Neutrophil (primary cell): Measurements from ENCODE around the gene SPRR3.

Source experiments
- H3K27ac ChIP-seq: fragments of 200-600 bp; sonication (generic); 2 replicates; pipeline ENCODE4 v1.5.1; 2016; ENCODE audit warnings: mild to moderate bottlenecking, moderate library complexity
- H3K27me3 ChIP-seq: fragments of 200-600 bp; sonication (generic); 2 replicates; pipeline ENCODE4 v1.6.0; 2016; ENCODE audit warnings: mild to moderate bottlenecking
- H3K36me3 ChIP-seq: fragments of 200-600 bp; sonication (generic); 2 replicates; pipeline ENCODE4 v1.5.1; 2017
- H3K4me1 ChIP-seq, 2 experiments: fragments of 200-600 bp in 1 of 2; sonication (generic) in 1 of 2; 1 replicate in 1 of 2; 2 replicates in 1 of 2; pipeline versions ENCODE4 v1.5.1 to v1.6.1; 2013 to 2016; ENCODE audit warnings: low read depth in 1 of 2, low read length in 1 of 2, mild to moderate bottlenecking in 1 of 2, moderate library complexity in 1 of 2; ENCODE audit not compliant: control insufficient read depth in 1 of 2, insufficient read depth in 1 of 2
- H3K4me3 ChIP-seq, 2 experiments: fragments of 200-600 bp in 1 of 2; sonication (generic) in 1 of 2; 1 replicate in 1 of 2; 2 replicates in 1 of 2; pipeline ENCODE4 v1.5.1; 2013 to 2016; ENCODE audit warnings: low read depth in 1 of 2, low read length in 1 of 2, mild to moderate bottlenecking in 1 of 2, moderate library complexity in 1 of 2
- H3K9me3 ChIP-seq: fragments of 200-600 bp; sonication (generic); 2 replicates; pipeline ENCODE4 v1.5.1; 2016
- CTCF ChIP-seq: fragments of 200-600 bp; sonication (generic); IDR thresholded peaks from 2 replicates; pipeline ENCODE4 v1.5.1; 2016; ENCODE audit warnings: antibody characterized with exemption

Gene SPRR3

DNA sequence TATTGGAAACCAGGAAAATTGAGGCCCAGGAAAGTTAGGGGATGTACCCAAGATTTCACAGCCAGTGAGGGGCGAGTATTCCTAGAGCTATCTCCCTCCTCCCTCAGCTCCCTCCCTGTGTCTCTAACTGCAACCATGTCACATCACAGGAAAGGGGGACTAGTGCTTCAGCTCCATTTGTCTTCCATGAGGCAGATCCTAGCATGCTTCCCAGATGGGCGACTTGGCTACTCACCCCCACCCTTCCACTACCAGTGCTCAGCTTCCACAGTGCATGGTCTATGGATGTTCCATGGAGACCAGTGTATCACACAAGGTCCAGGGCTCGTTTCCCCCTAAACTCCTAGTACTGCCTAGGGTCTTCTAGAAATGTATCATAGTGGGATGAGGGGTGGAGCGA is 35.7 kb upstream of the SPRR3 start:
- Histone ChIP-seq H3K9me3 (no peaks in the 10 kb centered on the region), H3K27me3 (peaks cover 21% of the 10 kb centered on the region), H3K27ac (no peak overlapping the region), H3K36me3 (no peaks in the 10 kb centered on the region), H3K4me1 (no peaks in the 10 kb centered on the region), H3K4me3 (no peak overlapping the region)
- no peak for TF ChIP-seq CTCF

GRCh38 chr1:152967201-152967600 is 34.3 kb upstream of the SPRR3 start:
- no peak overlapping the region for H3K4me3 ChIP-seq
- no peaks in the 10 kb centered on the region for H3K4me1 ChIP-seq
- H3K9me3 ChIP-seq, result no peaks in the 10 kb centered on the region
- H3K27ac ChIP-seq, result no peak overlapping the region
- H3K27me3 ChIP-seq, result peaks cover 21% of the 10 kb centered on the region
- TF ChIP-seq CTCF, result no peak
- H3K36me3 ChIP-seq, result no peaks in the 10 kb centered on the region

- peaks cover 21% of the 10 kb centered on the region for H3K27me3 ChIP-seq
- H3K27ac ChIP-seq, result no peak overlapping the region
- no peaks in the 10 kb centered on the region for H3K36me3 ChIP-seq
- no peak overlapping the region for H3K4me3 ChIP-seq
- no peaks in the 10 kb centered on the region for H3K4me1 ChIP-seq
- H3K9me3 ChIP-seq, result no peaks in the 10 kb centered on the region
- TF ChIP-seq CTCF, result no peak
Measured at GRCh38 chr1:152968248-152968647, 33.3 kb upstream of the SPRR3 start.

GRCh38 chr1:152969036-152969435 is 32.5 kb upstream of the SPRR3 start:
- Histone ChIP-seq H3K36me3 (no peaks in the 10 kb centered on the region), H3K4me3 (no peak overlapping the region), H3K4me1 (no peaks in the 10 kb centered on the region), H3K27me3 (peaks cover 21% of the 10 kb centered on the region), H3K9me3 (no peaks in the 10 kb centered on the region), H3K27ac (no peak overlapping the region)
- TF ChIP-seq CTCF, result no peak

- Histone ChIP-seq H3K27ac (no peak within 1 kb of the TSS), H3K9me3 (no peaks in the 10 kb centered on the region), H3K27me3 (peaks cover 23% of the 10 kb centered on the region)
Measured at GRCh38 chr1:152970495-152970894, 31.1 kb upstream of the SPRR3 start, which contains the start of gene SPRR4. SPRR4 (plus strand) TSS chr1:152970648; CDS start chr1:152971891, 1,243 bp downstream.

More at GRCh38 chr1:152970495-152970894, 31.1 kb upstream of the SPRR3 start, which contains the start of gene SPRR4:
- no peak within 1 kb of the TSS for H3K4me3 ChIP-seq
- H3K4me1 ChIP-seq, result no peaks in the 10 kb centered on the region
- H3K36me3 ChIP-seq, result no peaks in the 10 kb centered on the region
- no peak for TF ChIP-seq CTCF
